HK-2 (cell line): ENCODE measurements around the gene ACADL.

Source experiments
- DNase-seq: peaks from one replicate; pipeline ENCODE4 v3.0.0-alpha.2; 2018; ENCODE audit not compliant: unreplicated experiment

Gene ACADL

DNA sequence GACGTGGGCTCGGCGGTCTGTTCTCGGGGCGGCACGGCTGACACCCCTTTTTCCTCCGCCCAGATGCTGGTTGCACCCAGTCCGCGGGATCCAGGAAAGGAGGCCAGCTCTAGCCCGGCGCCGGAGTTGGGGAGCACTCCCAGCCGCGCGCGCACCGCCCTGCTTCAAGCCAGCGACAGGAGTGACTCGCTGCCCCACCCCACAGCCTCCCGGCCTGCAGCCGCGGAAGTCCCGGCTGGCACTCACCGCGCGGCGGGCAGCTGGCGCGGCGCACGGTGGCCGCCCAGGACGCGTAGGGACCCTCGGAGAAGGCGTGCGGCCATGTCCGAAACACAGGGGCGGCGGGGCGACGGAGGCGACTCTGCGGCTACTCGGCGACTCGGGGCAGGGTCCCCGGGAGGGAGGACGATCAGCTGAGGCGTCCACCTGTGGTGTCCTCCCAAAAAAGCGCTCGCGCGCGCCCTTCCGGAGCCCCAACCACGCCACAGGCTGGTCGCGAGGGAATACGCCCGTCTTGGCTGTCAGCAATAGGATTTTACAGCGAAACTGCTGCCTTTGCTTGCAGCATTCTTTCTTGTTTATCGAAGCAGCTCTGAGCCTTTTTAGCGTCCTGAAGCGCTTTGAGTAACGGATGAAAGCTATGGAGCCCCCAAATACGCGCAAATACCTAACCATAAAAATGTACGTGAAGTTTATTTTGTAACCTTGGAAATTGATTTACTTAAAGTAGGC, at the start of gene ACADL:
TSS of gene ACADL (minus strand) at position 507 of the 732 bp plus-strand sequence. CDS start at position 323, 184 bp downstream.
- peak; percentile 44 for DNase-seq

DNA sequence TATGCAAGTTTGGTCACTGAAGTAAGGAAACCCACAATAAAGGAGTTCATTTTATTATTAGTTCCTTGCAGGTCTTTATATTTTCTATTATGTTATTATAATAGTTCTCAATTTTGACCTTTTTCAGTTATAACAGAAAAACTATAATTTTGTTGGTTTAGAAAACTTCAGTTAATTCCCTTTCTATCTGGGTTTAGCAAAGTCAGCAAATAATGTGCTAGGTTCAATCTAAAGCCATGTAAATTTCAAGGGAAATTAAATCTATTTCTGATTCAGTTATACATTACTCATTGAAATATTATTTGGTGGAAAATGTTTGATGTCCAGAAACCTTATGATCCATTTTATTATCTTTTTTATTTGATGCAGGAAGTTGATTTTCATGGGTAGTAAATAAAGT, 46.1 kb upstream of the ACADL start:
- DNase-seq: no peak

- no peak for DNase-seq
Observed at GRCh38 chr2:210269148-210269547, 43.9 kb upstream of the ACADL start.

DNA sequence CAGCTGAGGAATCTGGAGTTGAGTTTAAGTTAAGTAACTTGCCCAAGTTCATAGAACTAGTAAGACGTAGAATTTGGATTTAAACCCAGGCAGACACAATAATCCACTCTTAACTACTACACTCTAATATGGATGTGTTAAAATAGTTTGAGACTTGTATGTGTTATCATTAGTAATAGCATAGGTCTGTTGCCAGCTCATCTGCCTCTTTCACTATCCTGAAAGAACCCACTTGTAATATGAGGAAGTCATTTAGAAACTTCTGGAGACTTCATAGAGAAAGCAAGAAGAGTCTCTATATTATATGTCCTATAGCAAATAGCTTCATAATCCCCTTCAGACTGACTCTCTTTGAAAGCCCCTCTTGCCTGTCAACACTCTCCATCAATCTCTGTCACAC, 43.0 kb upstream of the ACADL start:
- no peak for DNase-seq

- DNase-seq: no peak
Observed at GRCh38 chr2:210267698-210268097, 42.5 kb upstream of the ACADL start.

DNA sequence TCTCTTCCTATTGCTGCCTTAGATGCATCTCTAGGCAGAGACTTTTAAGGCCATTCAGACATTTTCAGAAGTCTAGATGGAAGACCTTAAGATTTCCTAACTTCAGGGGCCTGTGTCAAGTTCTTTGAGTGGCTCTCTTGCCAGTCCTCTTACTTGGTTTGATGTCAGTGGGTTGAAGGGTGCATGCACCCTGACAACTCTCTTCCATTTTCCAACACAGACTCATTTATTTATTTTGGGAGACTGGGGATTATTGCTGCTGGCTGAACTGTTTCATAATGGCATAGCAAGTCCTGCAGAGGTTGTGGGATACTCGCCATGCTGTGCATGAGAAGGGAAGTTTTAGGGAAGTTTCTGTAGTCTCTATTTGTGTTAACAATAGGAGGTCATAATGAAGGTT, 39.0 kb upstream of the ACADL start:
- no peak for DNase-seq

GRCh38 chr2:210263841-210264240, 38.6 kb upstream of the ACADL start:
- no peak for DNase-seq

- no peak for DNase-seq
Observed at GRCh38 chr2:210262036-210262435, 36.8 kb upstream of the ACADL start.

DNA sequence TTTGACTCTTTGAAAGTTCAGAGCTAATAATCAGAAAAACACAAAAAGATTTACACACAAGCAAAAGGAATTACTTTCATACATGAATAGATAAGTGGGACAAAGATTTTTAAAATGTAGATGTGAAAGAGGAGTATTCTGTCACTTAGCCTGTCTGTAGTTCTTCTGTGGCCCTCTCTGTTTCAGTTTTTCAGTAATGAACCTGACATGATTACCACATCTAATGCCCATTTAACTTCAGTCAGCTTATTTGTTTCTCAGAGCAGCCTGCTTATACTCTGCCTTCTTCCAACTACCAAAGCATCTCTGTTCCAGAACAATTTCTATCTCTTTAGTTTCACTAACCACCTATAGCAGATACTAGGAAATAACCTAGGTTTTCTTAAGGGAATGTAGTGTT, 34.4 kb upstream of the ACADL start:
- no peak for DNase-seq

DNA sequence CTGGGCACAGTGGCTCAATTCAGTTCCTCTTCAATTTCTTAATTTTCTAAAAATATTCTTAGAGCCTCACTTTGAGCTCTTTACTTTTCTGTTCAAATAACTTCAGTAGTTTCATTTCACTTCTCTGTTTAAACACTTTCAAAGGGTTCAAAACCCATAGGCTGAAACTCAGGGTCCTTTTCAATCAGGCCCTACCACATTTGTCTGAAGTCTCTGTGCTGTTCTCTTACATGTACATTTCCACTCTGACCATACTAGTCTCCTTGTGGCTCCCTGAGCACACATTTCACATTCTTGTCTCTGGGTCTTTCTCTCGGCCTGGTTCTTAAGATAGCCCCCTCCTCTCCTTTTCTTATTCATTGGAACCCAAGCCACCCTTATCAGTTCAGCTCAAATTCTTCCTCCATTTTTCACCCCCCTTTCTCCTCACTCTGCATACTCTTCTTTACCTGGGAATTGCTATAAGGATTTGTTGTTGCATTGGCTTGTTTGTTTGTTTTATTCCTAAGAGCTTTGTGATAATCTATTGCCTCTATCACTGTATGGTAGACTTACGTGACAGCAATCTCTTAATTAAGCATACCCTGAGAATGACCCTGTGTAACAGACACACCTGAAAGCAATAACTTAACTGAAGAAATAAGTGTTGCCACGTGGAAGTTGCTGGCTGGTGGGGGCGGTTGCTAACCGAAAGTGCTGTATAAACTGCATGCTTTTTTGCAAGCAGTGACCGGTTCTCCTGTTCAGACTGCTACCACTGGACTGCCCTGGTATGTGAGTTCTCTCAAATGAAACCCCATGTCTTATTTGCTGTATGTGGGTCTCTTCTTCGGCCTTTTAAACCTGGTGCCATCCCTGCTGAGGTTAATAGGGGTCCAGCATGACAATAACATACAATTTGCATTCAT, 27.7 kb upstream of the ACADL start:
- no peak for DNase-seq

GRCh38 chr2:210250622-210251021, 25.4 kb upstream of the ACADL start:
- no peak for DNase-seq

DNA sequence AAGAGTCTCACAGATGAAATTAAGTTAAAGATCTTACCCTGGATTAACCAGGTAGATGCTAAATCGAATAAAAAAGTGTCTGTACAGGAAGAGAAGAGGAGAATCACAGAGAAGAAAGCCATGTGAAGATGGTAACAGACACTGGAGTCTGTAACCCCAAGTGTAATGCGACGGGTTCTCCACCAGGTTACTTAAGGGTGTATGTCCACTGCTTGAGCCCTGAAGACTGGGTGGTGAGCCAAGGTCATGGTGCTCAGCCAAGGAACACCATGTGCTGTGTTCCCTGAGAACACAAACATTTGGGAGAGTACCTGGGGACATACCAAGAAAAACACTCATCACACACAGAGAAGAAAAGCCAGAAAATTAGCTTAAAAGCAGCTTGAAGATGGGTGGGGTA, 8.2 kb upstream of the ACADL start:
- no peak for DNase-seq

- no peak for DNase-seq
Observed at GRCh38 chr2:210230984-210231383, 5.7 kb upstream of the ACADL start.

DNA sequence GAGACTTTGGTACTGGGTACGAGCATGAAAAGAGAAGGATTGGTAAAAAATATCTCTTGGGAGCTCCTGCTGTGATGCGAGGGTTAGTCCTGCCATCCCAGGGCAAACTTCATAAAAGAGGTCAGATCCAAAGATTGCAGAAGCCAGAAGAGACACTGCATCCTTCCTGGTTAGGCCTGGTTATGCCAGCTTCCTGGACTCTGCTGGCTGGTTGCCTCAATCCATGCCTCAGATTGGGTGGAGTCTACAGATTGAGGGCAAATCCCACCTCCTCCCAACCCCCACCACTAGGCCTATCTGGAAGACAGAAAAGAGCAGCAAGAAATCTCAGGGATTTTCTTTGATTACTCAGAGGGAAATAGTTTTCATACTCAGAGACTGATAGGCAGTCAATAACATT, 5.3 kb upstream of the ACADL start:
- DNase-seq: no peak

DNA sequence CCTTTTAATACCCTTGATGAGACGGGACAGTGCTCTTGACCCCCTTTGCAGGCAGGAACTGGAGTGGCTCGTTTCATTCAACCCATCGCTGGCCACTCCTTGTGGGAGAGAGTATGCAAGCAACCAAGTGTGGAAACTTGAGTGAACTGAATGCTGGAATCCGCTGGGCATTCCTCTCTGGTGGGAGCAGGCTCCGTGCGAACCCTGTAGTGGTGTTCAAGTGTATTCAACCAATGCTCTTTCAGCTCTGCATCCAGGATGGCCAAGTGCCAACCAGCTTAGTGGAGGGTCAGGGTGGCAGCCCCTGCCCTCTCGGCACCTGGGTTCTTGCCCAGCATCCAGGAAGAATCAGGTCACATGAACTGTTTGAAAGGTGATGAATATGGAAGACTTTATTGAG, 3.3 kb upstream of the ACADL start:
- no peak for DNase-seq

DNA sequence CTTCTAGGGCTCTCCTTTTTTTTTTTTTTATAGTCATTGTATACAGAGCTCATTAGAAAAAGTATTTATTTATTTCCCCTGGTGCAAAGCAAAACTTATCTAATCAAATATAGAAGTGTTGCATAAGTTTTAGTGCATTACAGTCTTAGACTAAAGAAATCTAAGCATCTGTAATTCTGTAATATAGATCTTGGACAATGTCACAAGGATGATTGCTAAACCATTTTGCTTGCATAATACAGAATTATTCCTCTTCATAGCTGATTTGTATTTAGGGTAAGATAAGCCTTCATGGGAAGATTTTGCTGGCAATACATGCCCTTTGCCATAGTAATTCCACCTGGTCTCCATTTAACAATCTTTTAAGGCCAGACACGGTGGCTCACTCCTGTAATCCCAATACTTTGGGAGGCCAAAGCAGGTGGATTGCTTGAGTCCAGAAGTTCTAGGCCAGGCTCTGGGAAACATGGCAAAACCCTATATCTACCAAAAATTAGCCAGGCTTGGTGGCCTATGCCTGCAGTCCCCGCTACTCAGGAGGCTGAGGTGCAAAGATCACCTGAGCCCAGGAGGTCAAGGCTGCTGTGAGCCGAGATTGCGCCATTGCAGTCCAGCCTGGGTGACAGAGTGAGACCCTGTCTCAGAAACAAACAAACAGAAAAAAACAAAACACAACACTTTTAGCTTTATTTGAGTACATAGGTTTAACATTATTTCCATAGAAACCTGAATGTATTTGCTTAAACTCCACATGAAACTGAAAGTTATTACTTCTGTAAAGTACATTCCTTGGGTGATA, 2.2 kb upstream of the ACADL start:
- no peak for DNase-seq

GRCh38 chr2:210226223-210226622, 976 bp upstream of the ACADL start:
- no peak for DNase-seq

GRCh38 chr2:210224591-210224940, 681 bp downstream of the ACADL start:
- peak; percentile 3 for DNase-seq

DNA sequence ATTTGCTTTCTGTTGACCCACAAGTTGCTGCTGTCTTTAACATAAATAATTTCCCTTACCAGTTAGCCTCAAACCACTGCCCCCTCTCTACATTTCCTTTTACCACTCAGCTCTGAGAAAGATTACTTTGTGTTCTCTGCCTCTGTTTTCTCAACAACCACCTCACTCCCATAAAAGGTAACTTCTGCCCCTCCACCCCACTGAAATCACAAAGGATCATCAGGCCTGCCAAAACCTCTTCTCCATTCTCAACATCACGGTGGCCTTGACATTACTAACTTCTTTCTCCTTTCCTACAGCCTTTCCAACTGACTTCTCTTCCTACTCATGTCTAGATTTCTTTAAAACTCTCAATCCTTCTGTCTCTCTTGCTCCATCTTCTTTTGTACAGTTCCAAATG, 10.1 kb downstream of the ACADL start:
- no peak for DNase-seq

- no peak for DNase-seq
Observed at GRCh38 chr2:210210185-210210584, 15.1 kb downstream of the ACADL start.

DNA sequence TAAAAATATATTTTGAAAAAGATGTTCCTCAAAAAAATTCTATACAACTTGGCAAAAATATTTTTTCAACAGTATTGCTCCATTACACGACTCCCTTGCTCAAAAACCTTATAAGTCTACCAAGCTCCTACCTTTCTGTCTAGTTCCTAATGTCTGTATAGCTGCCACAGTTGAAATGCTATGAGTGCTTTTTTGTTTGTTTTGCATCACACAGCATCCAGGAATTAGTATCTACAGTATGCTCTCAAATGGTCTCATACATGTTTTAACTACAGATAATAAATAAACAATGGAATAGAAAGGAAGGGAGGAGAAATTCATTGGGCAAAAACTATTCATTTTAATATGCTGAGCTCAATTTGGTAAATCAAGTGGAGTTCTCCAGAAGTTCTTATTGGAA, 17.3 kb downstream of the ACADL start:
- DNase-seq: no peak

GRCh38 chr2:210203558-210203957, 21.7 kb downstream of the ACADL start:
- no peak for DNase-seq
